GM18858 (cell line): ENCODE results near the gene ARHGAP10.
A peak's percentile ranks its signal among the peaks of the same experiment; 100 is the strongest.

Experiments used
- ATAC-seq: cut with Tn5 transposase; IDR thresholded peaks from one replicate; pipeline ENCODE4 v1.9.1; 2021; ENCODE audit not compliant: unreplicated experiment

The ARHGAP10 gene, protein sequence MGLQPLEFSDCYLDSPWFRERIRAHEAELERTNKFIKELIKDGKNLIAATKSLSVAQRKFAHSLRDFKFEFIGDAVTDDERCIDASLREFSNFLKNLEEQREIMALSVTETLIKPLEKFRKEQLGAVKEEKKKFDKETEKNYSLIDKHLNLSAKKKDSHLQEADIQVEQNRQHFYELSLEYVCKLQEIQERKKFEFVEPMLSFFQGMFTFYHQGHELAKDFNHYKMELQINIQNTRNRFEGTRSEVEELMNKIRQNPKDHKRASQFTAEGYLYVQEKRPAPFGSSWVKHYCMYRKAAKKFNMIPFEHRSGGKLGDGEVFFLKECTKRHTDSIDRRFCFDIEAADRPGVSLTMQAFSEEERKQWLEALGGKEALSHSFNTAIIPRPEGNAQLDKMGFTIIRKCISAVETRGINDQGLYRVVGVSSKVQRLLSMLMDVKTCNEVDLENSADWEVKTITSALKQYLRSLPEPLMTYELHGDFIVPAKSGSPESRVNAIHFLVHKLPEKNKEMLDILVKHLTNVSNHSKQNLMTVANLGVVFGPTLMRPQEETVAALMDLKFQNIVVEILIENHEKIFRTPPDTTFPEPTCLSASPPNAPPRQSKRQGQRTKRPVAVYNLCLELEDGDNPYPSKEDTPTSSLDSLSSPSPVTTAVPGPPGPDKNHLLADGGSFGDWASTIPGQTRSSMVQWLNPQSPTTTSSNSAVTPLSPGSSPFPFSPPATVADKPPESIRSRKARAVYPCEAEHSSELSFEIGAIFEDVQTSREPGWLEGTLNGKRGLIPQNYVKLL

DNA sequence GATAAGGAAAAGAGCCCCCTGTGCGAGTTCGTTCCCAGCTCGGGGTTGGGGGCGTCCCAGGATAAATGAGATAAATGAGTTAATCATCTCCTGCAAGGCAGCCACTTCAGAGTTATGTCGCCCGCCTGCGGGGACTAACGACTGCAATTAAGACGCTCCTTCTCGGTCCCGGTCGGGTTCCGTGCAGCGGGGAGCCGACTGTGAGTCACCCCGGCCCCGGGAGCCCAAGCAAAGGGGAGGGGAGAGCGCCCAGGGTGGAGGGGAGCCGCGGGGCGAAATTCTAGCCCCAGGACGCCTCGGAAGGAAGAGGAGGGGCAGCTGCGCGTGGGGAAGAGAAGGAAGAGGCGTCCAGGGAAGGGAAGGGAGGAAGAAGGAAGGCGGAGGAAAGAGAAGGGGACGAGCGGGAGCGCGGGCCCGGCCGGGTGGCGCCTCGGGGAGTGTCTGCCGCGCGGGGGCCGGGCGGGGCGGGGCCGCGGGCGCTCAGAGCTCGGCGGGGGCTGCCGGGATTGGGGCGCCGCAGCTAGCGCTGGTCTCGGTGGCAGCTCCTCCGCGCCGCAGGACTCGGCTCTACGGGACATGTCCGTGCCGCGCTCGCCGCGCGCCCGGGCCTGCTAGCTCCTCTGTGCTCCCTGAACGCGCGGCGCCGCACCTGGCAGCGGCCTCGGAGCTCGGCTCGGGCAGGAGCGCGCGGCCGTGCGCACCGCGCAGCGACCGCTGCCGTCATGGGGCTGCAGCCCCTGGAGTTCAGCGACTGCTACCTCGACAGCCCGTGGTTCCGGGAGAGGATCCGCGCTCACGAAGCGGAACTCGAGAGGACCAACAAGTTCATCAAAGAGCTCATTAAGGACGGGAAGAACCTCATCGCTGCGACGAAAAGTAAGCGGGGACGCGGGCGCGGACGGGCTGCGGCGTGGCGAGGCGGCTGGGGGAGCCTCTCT, at the start of gene ARHGAP10:
Gene ARHGAP10 (plus strand): TSS at position 509 of the 938 bp plus-strand sequence. CDS start 214 bp downstream, at position 723.
- ATAC-seq, result peak; percentile 35

DNA sequence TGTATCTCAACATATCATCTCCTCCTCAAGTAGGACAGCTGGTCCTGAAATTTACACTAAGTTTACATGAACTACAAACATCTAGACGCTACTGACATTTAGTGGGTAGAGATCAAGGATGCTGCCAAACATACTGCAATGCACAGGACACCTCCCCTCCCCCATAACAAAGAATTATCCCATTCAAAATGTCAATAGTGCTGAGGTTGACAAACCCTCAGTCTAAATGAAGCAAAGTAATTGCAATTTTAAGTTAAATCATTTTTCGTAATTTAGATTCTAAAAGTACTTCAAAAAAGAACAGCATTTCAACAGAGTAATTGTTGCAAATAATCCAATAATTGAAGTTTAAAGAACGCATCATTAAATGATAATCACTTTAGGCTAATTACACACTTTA, 49.1 kb upstream of the ARHGAP10 start:
- no peak for ATAC-seq

DNA sequence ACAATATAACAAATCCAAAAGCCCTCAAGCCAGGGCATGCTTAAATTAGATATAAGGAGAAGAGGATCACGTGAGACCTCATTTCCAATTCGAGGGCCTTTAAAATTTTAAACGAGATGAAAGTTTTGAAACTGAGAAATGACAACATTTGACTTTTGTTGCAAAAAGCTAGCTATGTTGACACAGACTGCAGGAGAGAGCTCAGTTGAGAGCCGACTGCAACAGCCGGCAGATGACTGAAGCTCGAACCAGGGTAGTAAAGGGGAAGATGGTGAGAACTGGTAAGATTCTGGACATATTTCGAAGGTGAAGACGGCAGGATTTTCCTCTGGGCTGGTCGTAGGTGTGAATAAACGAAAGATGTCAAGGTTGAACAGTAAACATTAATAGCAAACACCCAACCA, 48.7 kb upstream of the ARHGAP10 start:
- no peak for ATAC-seq

DNA sequence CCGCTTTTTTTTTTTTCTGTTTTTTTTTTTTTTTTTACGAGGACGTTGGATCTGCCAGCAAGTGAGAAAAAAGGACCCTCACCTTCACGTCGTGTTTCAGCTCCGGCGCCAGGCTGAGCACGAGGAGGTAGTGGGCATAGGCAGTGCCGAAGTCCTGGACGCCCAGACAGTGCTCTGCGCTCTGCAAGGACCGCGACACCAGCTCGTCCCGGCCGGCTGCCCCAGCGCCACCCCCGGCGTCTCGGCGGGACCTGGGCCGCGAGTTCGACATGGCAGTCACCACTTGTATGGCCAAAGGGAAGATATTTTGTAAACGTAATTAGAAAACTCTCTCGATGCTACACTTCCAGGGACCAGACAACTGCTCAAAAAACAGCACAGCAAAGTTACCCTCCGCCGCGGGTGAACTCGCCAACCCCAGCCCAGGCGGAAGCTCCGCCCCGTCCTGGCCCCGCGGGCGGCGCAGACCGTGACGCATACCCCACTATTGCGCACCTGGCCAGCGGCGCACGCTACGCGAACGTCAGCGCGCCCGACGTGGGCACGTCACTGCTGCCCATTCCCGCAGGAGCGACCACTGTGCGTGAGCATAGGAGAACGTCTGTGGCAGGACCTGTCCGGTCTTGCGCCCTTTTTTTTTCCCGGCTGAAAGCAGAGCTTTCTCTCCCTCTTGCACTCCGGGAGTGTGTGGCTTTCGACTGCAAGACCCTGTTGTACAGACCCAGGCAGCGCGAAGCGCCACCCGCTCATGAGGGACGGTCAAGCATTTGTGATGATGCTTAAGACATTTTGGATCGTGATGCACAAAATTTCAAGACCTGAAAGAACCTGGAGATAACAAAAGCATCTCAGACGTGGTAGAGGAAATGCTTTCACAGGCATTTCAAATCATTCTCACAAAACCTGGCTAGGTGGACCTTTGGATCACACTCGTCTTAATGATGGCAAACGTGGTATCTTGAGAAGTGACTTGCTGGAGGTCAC, 47.9 kb upstream of the ARHGAP10 start, which contains the start of gene PRMT9:
Gene PRMT9 (minus strand): TSS at position 447 of the 984 bp plus-strand sequence. CDS start 176 bp downstream, at position 271.
- peak; percentile 99 for ATAC-seq

DNA sequence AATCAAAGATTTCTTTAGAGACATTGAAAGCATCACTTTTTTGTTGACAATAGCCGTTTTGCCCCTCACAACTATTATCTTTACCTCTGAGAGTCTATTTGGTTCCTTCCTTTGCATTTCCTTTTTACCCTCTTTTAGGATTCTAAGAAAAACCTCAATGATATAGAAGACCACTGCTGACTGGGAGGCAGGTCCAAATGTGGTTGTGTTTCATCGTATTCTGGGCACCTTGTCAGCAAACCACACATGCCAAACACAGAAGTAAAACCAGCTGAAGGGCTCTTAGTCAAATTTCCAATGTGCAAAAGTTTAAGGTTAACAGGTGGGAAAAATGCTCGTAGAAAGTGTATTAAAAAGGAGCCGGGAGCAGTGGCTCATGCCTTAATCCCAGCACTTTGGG, 42.8 kb upstream of the ARHGAP10 start:
- no peak for ATAC-seq

DNA sequence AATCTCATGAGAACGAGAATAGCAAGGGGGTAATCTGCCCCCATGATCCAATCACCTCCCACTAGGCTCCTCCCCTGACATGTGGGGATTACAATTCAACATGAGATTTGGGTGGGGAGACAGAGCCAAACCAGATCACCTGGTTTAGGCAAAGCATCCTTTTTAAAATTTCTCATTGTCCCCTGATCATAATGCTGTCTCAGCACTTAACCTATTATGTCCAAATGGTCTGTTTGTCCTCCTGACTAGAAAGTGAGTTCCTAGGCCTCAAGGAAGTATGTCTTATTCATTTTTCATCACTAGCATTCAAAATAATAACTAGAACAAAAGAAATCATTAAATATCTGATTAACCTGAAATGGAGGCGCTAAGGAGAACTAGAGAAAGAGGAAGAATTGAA, 40.1 kb upstream of the ARHGAP10 start:
- no peak for ATAC-seq

DNA sequence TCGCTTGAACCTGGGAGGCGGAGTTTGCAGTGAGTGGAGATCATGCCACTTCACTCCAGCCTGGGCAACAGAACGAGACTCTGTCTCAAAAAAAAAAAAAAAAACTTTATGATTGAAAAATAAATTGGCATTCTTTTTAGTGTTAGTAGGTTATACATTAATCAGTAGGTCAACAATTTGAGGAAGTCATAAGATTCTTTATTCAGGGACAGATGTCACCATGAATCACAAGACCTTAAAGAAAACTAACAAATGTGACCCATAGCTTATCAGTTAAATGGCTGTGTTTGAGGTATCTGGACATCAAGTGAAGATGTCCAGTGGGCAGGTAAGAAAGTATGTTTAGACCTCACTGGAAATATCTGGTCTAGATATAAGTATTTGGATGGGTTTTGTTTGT, 38.7 kb upstream of the ARHGAP10 start:
- ATAC-seq, result no peak

DNA sequence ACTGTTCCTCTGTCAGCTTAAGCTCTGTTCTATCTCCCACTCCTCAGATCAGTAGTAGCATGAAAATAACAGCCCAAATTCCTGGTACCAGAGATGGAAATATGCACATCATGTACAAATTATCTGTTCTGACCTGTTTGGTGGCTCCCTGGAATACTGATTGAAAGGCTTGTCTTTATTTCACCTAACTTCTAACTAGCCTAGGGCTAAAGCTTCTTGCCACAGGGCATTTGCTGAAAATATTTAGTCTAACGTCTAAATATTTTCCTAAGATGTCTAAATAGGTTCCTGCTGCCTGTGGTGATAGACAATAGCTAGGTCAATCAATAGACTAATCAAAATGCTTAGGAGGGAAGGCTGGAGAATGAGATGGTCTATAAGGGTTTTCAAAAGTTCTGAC, 35.0 kb upstream of the ARHGAP10 start:
- no peak for ATAC-seq

DNA sequence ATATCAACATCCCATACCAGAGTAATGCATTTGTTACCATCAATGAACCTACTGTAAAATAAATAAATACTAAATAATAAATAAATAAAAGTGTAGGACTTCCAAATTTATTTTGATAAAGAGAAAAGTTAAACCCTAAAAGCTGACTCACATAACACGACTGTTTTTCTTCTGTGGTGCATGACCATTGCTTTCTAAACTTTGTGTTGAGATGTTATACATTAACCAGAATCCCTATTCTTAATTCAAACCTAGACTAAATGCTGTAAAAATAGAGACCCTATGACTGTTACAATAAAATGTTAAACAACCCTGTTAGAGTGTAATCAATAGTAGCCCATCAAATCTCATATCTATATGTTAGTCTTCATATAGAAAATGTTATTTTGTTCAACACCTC, 27.0 kb upstream of the ARHGAP10 start:
- no peak for ATAC-seq

DNA sequence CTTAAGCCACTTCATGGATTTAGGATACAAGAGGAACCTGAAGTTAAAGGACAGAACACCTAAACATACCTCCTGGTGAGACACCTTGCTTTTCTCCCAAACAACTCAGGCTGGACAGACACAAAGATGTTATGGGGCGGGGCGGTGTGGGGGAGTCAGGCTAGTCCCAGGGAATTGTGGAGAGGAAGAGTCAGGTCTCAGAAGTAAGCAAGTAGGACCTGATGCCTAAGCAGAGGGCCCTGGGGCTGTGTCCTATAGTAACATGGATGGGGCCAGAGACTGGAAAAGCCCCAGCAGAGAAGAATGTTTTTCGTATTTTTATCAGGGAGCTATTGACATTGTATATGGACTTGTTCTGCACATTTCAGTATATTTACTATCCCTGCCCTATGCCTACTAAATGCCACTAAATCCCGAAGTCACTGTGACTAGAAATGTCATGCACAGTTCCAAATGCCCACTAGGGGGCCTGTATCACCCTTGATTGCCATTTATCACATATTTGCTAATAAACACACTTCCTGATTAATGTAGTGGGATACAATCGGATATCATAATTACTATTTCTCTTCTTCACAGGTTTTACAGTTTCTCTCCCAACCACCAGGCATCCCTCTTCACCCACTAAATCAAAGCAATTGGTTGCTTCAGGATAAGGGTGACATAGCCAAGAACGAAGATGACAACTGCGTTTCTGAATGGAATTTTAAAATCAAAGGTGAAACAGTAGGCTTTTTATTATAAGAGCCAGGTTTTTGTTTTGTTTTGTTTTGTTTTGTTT, 23.8 kb upstream of the ARHGAP10 start:
- ATAC-seq, result peak; percentile 70

DNA sequence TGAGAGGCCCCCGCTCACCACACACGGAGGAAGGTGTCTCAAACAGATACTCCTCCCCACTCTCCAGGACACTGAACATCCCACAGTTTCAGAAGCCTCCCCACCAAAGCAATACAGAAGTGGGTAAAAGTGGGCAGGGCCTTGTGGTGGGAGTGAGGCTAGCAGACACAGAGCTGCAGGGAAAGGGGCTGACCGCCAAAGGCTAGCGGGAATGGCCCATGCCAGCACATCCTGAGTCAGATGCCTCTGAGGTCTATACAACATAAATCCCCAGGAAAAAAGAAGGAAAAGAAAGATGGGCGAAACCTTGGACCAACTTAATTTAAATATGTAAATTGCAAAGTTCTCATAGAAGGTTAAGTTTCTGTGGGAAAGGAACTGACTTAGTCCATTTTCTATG, 21.9 kb upstream of the ARHGAP10 start:
- ATAC-seq, result no peak

DNA sequence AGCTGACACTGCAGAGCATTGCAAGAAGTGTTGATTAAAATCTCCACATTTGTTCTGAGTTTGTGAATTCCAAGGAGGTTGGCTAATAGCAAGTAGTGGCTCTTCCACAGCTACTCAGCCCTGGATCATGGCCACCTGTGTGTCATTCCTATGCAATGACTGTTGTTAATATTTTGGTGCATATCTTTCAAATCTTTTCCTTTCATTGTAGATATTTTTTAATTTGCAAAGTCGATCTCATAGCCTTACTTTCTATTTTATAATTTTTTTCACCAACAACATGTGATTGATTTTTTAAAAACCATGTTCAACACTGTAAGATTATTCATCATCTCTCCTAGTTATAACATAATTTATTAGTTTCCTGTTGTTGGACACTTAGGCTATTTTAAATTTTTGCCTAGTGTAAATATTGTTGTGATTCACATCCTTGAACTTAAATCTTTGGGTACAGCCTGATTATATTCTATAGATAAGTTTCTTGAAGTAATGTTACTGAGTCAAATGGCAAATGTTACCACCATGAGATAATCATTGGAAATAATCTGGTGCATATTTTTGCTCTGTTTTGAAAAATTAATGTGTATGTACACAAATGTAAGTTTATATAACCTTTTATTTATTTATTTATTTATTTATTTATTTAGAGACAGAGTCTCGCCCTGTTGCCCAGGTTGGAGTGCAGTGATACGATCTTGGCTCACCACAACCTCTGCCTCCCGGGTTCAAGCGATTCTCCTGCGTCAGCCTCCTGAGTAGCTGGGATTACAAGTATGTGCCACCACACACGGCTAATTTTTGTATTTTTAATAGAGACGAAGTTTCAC, 17.1 kb upstream of the ARHGAP10 start:
- no peak for ATAC-seq

DNA sequence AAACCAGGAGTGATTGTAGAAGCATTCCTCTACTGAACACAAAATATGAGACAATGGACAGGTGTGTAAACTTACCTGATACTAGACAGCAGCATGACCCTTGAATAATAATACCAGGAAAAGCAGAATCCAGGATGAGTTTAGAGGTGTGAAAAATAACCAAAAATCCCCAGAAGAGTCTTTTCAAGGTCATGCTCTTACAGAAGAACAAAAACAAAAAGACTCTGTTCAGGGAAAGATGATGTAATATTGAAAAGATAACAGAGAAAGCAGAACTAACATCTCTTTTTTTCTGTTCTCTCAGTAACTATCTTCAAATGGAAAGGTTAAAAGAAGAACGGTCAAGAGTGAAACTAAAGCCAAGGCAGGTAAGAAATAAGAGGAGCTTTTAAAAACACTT, 14.0 kb upstream of the ARHGAP10 start:
- peak; percentile 92 for ATAC-seq

DNA sequence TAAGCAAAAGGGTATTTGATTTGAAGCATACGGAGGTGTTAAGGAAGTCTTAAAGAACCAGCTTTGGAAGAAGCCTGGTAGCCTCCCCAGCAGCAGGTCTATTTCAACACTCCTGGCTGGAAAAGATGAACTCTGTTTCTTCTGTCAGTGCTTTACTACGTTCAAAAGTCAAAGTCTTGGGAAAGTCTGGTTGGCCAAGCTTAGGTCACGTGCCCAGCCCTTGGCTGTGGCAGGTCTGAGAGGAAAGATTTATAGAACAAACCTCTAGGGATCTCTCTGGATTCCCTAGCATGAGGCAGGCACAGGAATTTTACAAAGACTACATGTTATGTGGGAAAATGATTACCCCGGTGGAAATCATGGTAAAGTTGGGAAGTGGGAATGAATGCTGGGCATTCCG, 8.6 kb upstream of the ARHGAP10 start:
- no peak for ATAC-seq

DNA sequence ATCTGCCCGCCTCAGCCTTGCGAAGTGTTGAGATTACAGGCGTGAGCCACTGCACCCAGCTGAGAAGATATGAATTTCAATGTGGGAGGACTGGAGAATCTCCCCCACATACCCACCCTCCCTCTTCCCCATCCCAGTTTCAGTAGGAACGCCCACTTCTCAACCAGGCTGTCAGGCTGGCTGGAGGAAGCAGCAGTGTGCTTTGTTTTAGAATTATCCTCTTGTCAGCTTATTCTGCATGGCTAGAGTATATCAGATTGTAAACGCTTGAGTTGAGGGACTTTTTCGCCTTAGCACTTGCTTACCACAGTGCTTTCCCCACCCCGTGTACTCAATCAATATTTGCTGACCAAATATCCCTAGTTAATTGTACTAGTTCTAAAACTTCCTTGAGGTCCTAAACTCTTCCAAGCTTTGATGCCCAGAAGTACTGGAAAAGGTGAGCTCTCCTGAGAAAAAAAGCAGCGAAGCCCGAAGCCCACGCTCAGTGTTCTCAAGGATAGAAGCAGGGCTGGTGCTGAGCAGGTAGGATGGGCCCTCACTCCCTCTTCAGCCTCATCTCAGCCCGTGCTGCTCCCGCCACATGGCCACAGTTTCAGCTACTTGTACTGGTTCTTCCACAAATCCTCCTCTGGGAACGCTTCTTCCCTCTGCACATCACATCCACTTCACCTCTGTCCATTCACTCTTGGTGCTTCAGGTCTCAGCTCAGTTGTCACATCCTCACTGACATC, 7.3 kb upstream of the ARHGAP10 start:
- ATAC-seq, result no peak

DNA sequence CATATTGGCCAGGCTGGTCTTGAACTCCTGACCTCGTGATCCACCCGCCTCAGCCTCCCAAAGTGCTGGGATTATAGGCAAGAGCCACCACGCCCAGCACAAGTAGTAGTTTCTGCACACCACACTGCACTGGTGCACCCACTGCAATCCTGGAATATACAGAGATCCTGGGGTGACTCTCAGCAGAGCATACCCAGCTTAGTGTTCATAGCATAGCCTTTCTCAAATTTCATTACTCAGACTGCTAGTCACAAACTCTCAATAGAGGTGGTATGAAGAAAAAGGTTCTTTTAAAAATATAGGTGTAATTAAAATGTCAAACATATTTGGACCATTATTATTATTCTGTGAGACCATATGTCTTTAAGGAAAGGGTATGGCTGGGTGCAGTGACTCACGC, 6.2 kb upstream of the ARHGAP10 start:
- no peak for ATAC-seq

DNA sequence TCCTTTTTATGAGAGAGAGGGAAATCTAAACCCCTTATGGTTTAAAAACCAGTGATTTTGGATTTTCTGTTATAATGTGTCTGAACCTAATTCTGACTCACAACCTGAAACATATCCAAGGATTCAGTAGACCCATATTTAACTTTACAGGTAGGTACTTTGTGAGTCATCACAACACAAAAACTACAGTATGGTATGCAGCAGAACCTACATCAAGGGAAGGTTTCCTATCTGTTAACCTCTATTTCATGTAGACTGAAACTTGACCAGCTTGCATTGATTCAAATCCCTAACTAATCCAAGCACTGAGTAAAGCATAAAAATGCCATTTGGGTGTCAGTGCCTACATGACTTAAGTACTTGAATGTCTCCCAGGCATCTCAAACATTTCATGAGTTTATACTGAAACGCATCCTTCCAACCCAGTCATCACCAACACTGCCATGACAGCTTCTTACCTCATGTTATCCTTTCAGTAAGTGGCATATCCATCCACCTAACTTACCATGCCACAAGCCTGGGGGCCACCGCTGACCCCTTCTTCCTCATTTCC, 4.3 kb upstream of the ARHGAP10 start:
- no peak for ATAC-seq
